Dermis microvascular lymphatic vessel endothelial cell (primary cell): ENCODE data around the gene AIF1L. TPM values are rescaled to one million over a fixed set of nuclear protein-coding genes. Genes with fewer than 3 reads are reported as not detected.

Experiments used
- DNase-seq, 2 donors: peaks; one replicate each; pipeline versions ENCODE4 v3.0.0 to v3.0.0-alpha.2; 2010; ENCODE audit warnings: low read depth in 2 of 2
- total RNA-seq: library from RNA; depleted of rRNA; stranded (reverse); fragments of >200 nt; gene quantifications from 2 replicates; pipeline ENCODE4 v1.2.1, GENCODE V29; 2014

Gene AIF1L
- total RNA-seq, 1 donor from 2014 or later, result 2.4 TPM

DNA sequence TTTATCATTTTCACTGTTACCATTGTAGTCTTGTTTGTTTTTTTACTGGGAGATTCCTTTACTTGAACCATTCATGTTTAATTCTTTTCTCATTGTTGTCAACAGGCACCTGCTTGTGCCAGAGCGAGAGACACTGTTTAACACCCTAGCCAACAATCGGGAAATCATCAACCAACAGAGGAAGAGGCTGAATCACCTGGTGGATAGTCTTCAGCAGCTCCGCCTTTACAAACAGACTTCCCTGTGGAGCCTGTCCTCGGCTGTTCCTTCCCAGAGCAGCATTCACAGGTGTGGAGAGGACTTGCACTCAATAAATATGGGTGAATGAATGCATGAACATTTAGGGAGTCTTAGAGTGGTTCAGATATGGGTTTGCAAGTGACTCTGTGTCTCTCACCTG is 66.6 kb downstream of the AIF1L start:
- DNase-seq, result no peak

- DNase-seq, result no peak
Observed at GRCh38 chr9:131165523-131165922, 69.2 kb downstream of the AIF1L start.

DNA sequence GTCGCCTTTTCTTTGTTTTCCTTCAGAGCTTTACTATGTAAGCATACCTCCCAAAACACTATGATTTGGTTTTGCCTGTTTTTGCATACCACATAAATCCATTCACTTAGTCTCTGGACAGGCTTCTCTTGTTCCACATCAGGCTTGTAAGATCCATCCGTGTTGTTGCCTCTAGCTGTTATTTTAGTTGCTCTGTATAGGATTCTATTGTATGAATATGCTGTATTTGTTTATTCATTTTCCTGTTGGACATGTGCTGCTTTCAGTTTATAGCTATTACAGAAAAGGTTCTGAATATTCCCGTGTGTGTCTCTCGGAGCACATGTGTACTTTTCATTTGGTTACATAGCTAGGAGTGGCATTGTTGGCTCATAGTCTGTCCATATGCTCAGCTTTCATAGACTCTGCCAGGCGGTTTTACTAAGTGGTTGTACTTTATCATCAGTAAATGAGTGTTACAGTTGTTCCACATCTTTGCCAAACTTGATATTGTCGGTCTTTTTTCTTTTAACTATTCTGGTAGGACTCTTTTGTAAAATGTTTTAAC is 70.9 kb downstream of the AIF1L start:
- no peak for DNase-seq

GRCh38 chr9:131167936-131168335 is 71.6 kb downstream of the AIF1L start:
- no peak for DNase-seq

- DNase-seq, result no peak
Observed at GRCh38 chr9:131169563-131170240, 73.4 kb downstream of the AIF1L start.

Other genes starting within 250 kb of the AIF1L start
- gene QRFP, start 199.7 kb upstream of the AIF1L start, total RNA-seq, result not detected in 2 replicates
- under 0.01 TPM in 1 of 2 replicates, not detected in the other for gene FIBCD1, start 157.3 kb upstream of the AIF1L start, total RNA-seq
- 1.2 and 5.1 TPM in 2 replicates for gene LAMC3, start 87.4 kb upstream of the AIF1L start, total RNA-seq
- 7.6 and 10.2 TPM in 2 replicates for gene NUP214, start 29.1 kb downstream of the AIF1L start, total RNA-seq
- gene FAM78A, start 180.0 kb downstream of the AIF1L start, total RNA-seq, result 3.3 and 4.0 TPM in 2 replicates
- 1.9 and 2.3 TPM in 2 replicates for gene PLPP7, start 193.2 kb downstream of the AIF1L start, total RNA-seq